ENCODE measurements around the gene ACOX1. TPM values are rescaled to one million over a fixed set of nuclear protein-coding genes. Genes with fewer than 3 reads are reported as not detected.

ACOX1 gene
- total and polyA plus RNA-seq, 2 of the 13 experiments (the other 11 are each of a cell fraction or from before 2014, with no cell fraction given), result 86.4 to 120 TPM

GRCh38 chr17:75894049-75894733 is 84.8 kb downstream of the ACOX1 start (continued):
- no peak for TF ChIP-seq NR2F2 (IDR thresholded peaks at IDR 0.05; ENCODE audit: borderline replicate concordance, low read depth)
- TF ChIP-seq ZFP90 (CRISPR knock-in tag; IDR thresholded peaks at IDR 0.05; ENCODE audit: borderline replicate concordance), result no peak
- TF ChIP-seq JARID2 (CRISPR knock-in tag; IDR thresholded peaks at IDR 0.05; ENCODE audit: insufficient replicate concordance), result no peak
- no peak for TF ChIP-seq IRF2 (CRISPR knock-in tag; IDR thresholded peaks at IDR 0.05)
- no peak for TF ChIP-seq HBP1 (CRISPR knock-in tag; IDR thresholded peaks at IDR 0.05; ENCODE audit: low read depth)
- no peak for TF ChIP-seq KLF16 (CRISPR knock-in tag; IDR thresholded peaks at IDR 0.05)
- no peak for TF ChIP-seq ATF6 (CRISPR knock-in tag; conservative IDR thresholded peaks at IDR 0.05)
- TF ChIP-seq ISX (CRISPR knock-in tag; conservative IDR thresholded peaks at IDR 0.05), result no peak
- no peak for TF ChIP-seq ETS1 (CRISPR knock-in tag; IDR thresholded peaks at IDR 0.05)
- no peak for TF ChIP-seq HMGA1 (CRISPR knock-in tag; conservative IDR thresholded peaks at IDR 0.05)
- TF ChIP-seq HNF4G (IDR thresholded peaks at IDR 0.05; ENCODE audit: borderline replicate concordance, low read depth, low read length), result no peak
- TF ChIP-seq HNF4G (CRISPR knock-in tag; IDR thresholded peaks at IDR 0.05; ENCODE audit: borderline replicate concordance, low read depth), result no peak
- no peak for TF ChIP-seq ZNF383 (CRISPR knock-in tag; IDR thresholded peaks at IDR 0.05; ENCODE audit: borderline replicate concordance)
- TF ChIP-seq ZNF407 (CRISPR knock-in tag; IDR thresholded peaks at IDR 0.05; ENCODE audit: not compliant biosample characterization), result no peak
